Astrocyte of the cerebellum (primary cell): ENCODE data around the gene POLR1H.

Experiments used
- DNase-seq: peaks from one replicate; pipeline ENCODE4 v3.0.0-alpha.2; 2011; ENCODE audit warnings: low read depth
- H3K4me3 ChIP-seq: 2 replicates; pipeline ENCODE4 v1.5.1; 2011; ENCODE audit warnings: mild to moderate bottlenecking, low read depth, low read length, moderate library complexity
- CTCF ChIP-seq: IDR thresholded peaks from 2 replicates; pipeline ENCODE4 v1.5.1; 2012; ENCODE audit warnings: low read length, low read depth, moderate library complexity, mild to moderate bottlenecking; ENCODE audit errors: missing control alignments
- in situ Hi-C: cut with HindIII; loops from 2 replicates; pipeline ENCODE4 v1.10.0; 2017; ENCODE audit warnings: low sequenced_read_pairs

POLR1H gene

DNA sequence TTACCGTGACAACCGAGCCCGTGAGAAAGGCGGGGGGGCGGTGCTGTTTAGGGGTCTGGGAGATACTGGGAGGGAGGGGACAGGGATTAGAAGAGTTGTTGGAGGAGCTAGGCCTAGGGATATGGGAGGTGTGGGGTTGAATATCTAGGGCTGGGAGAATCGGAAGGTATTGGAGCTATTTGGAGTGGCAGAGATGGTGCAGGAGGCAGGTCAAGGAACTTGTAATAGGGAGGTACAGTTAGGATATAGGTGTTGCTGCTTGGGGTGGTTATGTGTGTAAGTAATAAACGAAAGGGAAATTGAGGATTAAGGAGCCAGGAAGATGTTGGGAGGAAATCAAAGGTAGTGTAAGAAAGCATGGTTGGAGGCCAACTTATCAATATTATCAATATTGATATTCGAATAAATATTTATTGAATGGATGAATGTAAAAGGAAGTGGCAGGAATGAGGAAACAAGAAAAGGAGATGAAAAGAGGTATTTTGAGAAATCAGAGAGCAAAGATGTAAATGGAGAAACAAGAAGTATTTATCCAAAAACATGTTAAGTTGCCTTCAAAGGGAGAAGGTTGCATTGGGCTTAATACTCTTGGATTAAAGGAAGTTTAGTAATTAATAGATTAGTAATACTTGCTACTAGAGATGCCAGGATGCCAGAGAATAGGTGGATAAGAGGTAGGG, 6.5 kb downstream of the POLR1H start:
- DNase-seq, result no peak
- in situ Hi-C loops, result loop anchor here (25.0 kb wide), 1 partner anchor 1305 kb away; no protein-coding TSS in a partner anchor
- no peak for TF ChIP-seq CTCF
- peak overlapping the region; percentile 82 for H3K4me3 ChIP-seq

GRCh38 chr6:30071081-30071818, 10.2 kb downstream of the POLR1H start:
- DNase-seq, result no peak
- in situ Hi-C loops, result loop anchor here (25.0 kb wide), 1 partner anchor 1309 kb away; no protein-coding TSS in a partner anchor
- no peak for TF ChIP-seq CTCF
- H3K4me3 ChIP-seq, result peak overlapping the region; percentile 17

DNA sequence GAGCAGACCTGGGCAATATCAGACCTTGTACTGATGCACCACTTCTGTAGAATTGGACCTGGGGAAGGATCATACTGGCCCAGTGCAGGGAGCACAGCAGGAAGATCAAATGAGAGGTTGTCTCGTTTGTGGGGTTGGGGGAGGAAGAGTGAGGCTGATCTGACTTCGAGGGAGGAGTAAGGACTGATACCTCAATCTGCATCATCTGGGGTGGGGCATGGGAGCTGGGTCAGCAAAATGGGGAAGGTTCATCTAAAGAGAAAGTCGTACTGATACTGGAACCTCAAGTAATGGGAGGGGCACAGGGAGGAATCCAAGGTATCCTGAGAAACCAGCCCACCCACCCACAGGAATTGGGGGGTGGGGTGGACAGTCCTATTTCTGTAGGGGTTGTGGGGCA, 10.8 kb downstream of the POLR1H start:
- no peak for TF ChIP-seq CTCF
- H3K4me3 ChIP-seq, result no peak overlapping the region
- in situ Hi-C loops, result loop anchor here (25.0 kb wide), 1 partner anchor 1310 kb away; no protein-coding TSS in a partner anchor
- DNase-seq, result no peak

- in situ Hi-C loops, result loop anchor here (25.0 kb wide), 1 partner anchor 1311 kb away; no protein-coding TSS in a partner anchor
- DNase-seq, result no peak
- no peak overlapping the region for H3K4me3 ChIP-seq
- TF ChIP-seq CTCF, result no peak
These were observed 12.6 kb downstream of the POLR1H start for GRCh38 chr6:30073489-30074235.

DNA sequence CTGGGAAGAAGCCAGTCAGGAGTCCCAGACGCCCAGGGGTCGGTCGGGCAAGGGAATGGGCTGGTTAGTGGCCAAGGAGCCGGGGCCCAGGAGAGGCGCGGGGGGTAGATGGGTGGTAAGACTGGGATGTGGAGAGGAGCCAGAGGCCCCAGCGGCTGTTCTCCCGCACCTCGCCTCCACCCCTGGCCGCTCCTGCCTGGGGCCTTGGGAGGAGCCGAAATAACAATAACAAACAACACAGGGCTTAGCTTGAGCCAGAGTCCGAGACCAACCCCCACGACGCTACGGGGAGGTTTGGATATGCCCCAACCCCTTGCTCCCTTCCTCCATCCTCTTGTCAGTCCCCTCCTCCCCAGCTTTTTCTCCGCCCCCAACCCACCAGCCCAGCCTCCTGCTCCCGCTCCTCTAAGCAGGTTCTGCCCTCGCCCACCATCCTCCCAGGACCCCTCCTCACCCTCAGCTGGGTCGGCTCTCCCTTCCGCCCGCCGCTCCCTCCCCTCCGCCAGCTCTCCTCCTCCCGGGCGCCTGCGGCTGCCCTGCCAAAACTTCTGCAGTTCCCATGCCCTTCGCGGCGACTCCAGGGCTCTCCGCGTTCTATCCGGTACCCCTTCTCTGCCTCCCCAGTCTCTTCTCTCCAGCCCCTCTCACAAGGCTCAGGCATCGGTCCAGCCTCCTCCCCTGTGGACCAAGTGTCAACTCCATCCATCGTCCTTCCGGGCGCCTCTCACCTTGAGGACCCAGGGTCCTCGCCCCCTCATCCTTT, 13.4 kb downstream of the POLR1H start:
- in situ Hi-C loops, result loop anchor here (25.0 kb wide), 1 partner anchor 1312 kb away; no protein-coding TSS in a partner anchor
- TF ChIP-seq CTCF, result no peak
- no peak for DNase-seq
- H3K4me3 ChIP-seq, result peak overlapping the region; percentile 15
